Chondrocyte (in vitro differentiated cells): ENCODE data around the gene ZNF710. TPM values are rescaled to one million over a fixed set of nuclear protein-coding genes. Genes with fewer than 3 reads are reported as not detected.

ENCODE experiments used
- DNase-seq: peaks from one replicate; pipeline ENCODE4 v3.0.0; 2021; ENCODE audit warnings: mixed read lengths, low spot score
- H3K27ac Mint-ChIP-seq: one replicate; pipeline ENCODE4 v1.8.0; 2021; ENCODE audit warnings: mild to moderate bottlenecking, moderate library complexity, mixed read lengths; ENCODE audit not compliant: unreplicated experiment
- H3K27me3 Mint-ChIP-seq: 2 replicates; pipeline ENCODE4 v1.8.0; 2021; ENCODE audit warnings: low read depth, mixed read lengths
- H3K36me3 Mint-ChIP-seq: 2 replicates; pipeline ENCODE4 v1.8.0; 2021; ENCODE audit warnings: low read depth, mixed read lengths
- H3K4me1 Mint-ChIP-seq: 2 replicates; pipeline ENCODE4 v1.8.0; 2021; ENCODE audit warnings: low read depth, mild to moderate bottlenecking, mixed read lengths
- H3K4me3 Mint-ChIP-seq: one replicate; pipeline ENCODE4 v1.8.0; 2021; ENCODE audit warnings: mild to moderate bottlenecking, moderate library complexity, mixed read lengths; ENCODE audit not compliant: unreplicated experiment
- H3K9me3 Mint-ChIP-seq: 2 replicates; pipeline ENCODE4 v1.8.0; 2021; ENCODE audit warnings: low read depth, mixed read lengths
- total RNA-seq: library from RNA; stranded (reverse); gene quantifications from 3 replicates; pipeline ENCODE4 v1.2.1, GENCODE V29; 2021
- TF ChIP-seq, protein P1 (sequence below): fragments of 200-600 bp; sonication (generic); IDR thresholded peaks from 2 replicates; pipeline ENCODE4 v1.5.0; 2021; ENCODE audit warnings: antibody characterized with exemption, mild to moderate bottlenecking, moderate library complexity

The ZNF710 gene
- total RNA-seq, 1 donor from 2014 or later = 12.9 TPM

DNA sequence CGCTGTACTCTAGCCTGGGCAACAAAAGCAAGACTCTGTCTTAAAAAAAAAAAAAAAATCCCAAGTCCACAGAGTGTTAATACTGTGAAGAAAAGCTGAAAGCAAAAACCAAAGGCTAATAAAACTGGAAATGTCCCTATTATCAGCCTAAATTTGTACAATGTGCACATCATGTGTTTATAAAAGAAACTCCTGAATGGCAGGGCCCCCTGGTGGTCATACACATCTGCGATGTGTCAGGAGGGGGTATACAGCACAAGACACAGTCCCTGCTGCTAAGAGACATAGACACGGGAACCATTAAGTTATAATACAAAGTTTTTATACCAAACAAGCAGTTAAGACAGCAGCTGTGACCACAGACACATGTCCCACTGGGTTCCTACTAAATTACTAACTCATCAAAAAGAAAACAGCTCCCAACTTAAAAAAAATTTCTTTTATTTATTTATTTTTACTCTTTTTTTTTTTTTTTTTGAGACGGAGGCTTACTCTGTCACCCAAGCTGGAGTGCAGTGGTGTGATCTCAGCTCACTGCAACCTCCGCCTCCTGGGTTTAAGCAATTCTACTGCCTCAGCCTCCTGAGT lies 70.2 kb downstream of the ZNF710 start:
- no peak for DNase-seq
- Mint-ChIP-seq H3K27ac (peak overlapping the region; percentile 70), H3K36me3 (no peaks in the 10 kb centered on the region), H3K4me1 (peaks cover 8% of the 10 kb centered on the region), H3K9me3 (no peaks in the 10 kb centered on the region), H3K4me3 (no peak overlapping the region), H3K27me3 (no peaks in the 10 kb centered on the region)
- TF ChIP-seq, protein P1, sequence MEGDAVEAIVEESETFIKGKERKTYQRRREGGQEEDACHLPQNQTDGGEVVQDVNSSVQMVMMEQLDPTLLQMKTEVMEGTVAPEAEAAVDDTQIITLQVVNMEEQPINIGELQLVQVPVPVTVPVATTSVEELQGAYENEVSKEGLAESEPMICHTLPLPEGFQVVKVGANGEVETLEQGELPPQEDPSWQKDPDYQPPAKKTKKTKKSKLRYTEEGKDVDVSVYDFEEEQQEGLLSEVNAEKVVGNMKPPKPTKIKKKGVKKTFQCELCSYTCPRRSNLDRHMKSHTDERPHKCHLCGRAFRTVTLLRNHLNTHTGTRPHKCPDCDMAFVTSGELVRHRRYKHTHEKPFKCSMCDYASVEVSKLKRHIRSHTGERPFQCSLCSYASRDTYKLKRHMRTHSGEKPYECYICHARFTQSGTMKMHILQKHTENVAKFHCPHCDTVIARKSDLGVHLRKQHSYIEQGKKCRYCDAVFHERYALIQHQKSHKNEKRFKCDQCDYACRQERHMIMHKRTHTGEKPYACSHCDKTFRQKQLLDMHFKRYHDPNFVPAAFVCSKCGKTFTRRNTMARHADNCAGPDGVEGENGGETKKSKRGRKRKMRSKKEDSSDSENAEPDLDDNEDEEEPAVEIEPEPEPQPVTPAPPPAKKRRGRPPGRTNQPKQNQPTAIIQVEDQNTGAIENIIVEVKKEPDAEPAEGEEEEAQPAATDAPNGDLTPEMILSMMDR = peak; percentile 95

- TF ChIP-seq, protein P1 = no peak
- H3K27me3 Mint-ChIP-seq = no peaks in the 10 kb centered on the region
- peaks cover 2% of the 10 kb centered on the region for H3K36me3 Mint-ChIP-seq
- no peaks in the 10 kb centered on the region for H3K9me3 Mint-ChIP-seq
- no peak overlapping the region for H3K4me3 Mint-ChIP-seq
- no peak for DNase-seq
- peaks cover 11% of the 10 kb centered on the region for H3K4me1 Mint-ChIP-seq
- H3K27ac Mint-ChIP-seq = no peak overlapping the region
Observed at GRCh38 chr15:90072978-90073640, 72.0 kb downstream of the ZNF710 start.

- Mint-ChIP-seq H3K36me3 (peaks cover 2% of the 10 kb centered on the region), H3K4me3 (no peak overlapping the region), H3K4me1 (peaks cover 11% of the 10 kb centered on the region), H3K27me3 (no peaks in the 10 kb centered on the region), H3K9me3 (no peaks in the 10 kb centered on the region), H3K27ac (no peak overlapping the region)
- DNase-seq = no peak
- TF ChIP-seq, protein P1 = no peak
Observed at GRCh38 chr15:90074023-90074422, 72.9 kb downstream of the ZNF710 start.

GRCh38 chr15:90074916-90075315 lies 73.8 kb downstream of the ZNF710 start:
- peaks cover 2% of the 10 kb centered on the region for H3K36me3 Mint-ChIP-seq
- no peak for DNase-seq
- H3K27ac Mint-ChIP-seq = no peak overlapping the region
- TF ChIP-seq, protein P1 = no peak
- no peaks in the 10 kb centered on the region for H3K27me3 Mint-ChIP-seq
- peaks cover 11% of the 10 kb centered on the region for H3K4me1 Mint-ChIP-seq
- H3K4me3 Mint-ChIP-seq = no peak overlapping the region
- H3K9me3 Mint-ChIP-seq = no peaks in the 10 kb centered on the region

GRCh38 chr15:90075420-90076289 lies 74.5 kb downstream of the ZNF710 start:
- no peak overlapping the region for H3K27ac Mint-ChIP-seq
- no peaks in the 10 kb centered on the region for H3K9me3 Mint-ChIP-seq
- DNase-seq = no peak
- no peak overlapping the region for H3K4me3 Mint-ChIP-seq
- no peaks in the 10 kb centered on the region for H3K27me3 Mint-ChIP-seq
- H3K36me3 Mint-ChIP-seq = peaks cover 2% of the 10 kb centered on the region
- peaks cover 11% of the 10 kb centered on the region for H3K4me1 Mint-ChIP-seq
- TF ChIP-seq, protein P1 = no peak
